TTC549 (cell line): ENCODE results near the gene TOPBP1.
"Not testable (repeated sequence)": the region's sequence is repeated elsewhere in the genome, so short reads cannot be mapped to it uniquely, and the experiment has no call there.

Source experiments
- FAIRE-seq: peaks from 2 replicates; lab custom pipeline; 2012; peaks lifted over from hg19 to GRCh38; lab: Jason Lieb, UNC

TOPBP1 gene

GRCh38 chr3:133661454-133662277, at the start of gene TOPBP1:
Gene TOPBP1 (minus strand): TSS chr3:133661941. CDS start chr3:133661127, 814 bp downstream.
- FAIRE-seq = no peak

GRCh38 chr3:133711013-133711412, 49.3 kb upstream of the TOPBP1 start:
- FAIRE-seq = no peak

- FAIRE-seq = no peak
These were observed 47.5 kb upstream of the TOPBP1 start for GRCh38 chr3:133709139-133709750.

- FAIRE-seq = no peak
These were observed 44.3 kb upstream of the TOPBP1 start for GRCh38 chr3:133706033-133706432.

- FAIRE-seq = no peak
These were observed 42.2 kb upstream of the TOPBP1 start for GRCh38 chr3:133703915-133704314.

GRCh38 chr3:133701435-133702358, 40.0 kb upstream of the TOPBP1 start:
- no peak for FAIRE-seq

- no peak for FAIRE-seq
These were observed 38.6 kb upstream of the TOPBP1 start for GRCh38 chr3:133700351-133700750.

- no peak for FAIRE-seq
These were observed 38.2 kb upstream of the TOPBP1 start for GRCh38 chr3:133699903-133700302.

- no peak for FAIRE-seq
These were observed 37.7 kb upstream of the TOPBP1 start for GRCh38 chr3:133699467-133699866.

GRCh38 chr3:133697960-133698359, 36.2 kb upstream of the TOPBP1 start:
- FAIRE-seq = no peak

GRCh38 chr3:133695560-133696171, 33.9 kb upstream of the TOPBP1 start:
- no peak for FAIRE-seq

GRCh38 chr3:133694288-133695268, 32.8 kb upstream of the TOPBP1 start:
- no peak for FAIRE-seq

GRCh38 chr3:133693821-133694220, 32.1 kb upstream of the TOPBP1 start:
- no peak for FAIRE-seq

- no peak for FAIRE-seq
These were observed 31.0 kb upstream of the TOPBP1 start for GRCh38 chr3:133692759-133693158.

- no peak for FAIRE-seq
These were observed 29.7 kb upstream of the TOPBP1 start for GRCh38 chr3:133691273-133692107.

GRCh38 chr3:133677993-133678392, 16.3 kb upstream of the TOPBP1 start:
- FAIRE-seq = not testable (repeated sequence)

- FAIRE-seq = no peak
These were observed 14.8 kb upstream of the TOPBP1 start for GRCh38 chr3:133676336-133677118.

- FAIRE-seq = no peak
These were observed 14.0 kb upstream of the TOPBP1 start for GRCh38 chr3:133675631-133676335.
